ENCODE data around the gene DES.

Gene DES

GRCh38 chr2:219448776-219449341, 30.7 kb downstream of the DES start:
- no peaks in the 10 kb centered on the region for H3K9me3 ChIP-seq (ENCODE audit: low read depth, low read length)
- H3K36me3 ChIP-seq (ENCODE audit: insufficient read depth, low read length), result no peaks in the 10 kb centered on the region
- no peak overlapping the region for H3K9ac ChIP-seq (ENCODE audit: insufficient read length)
- no peak for TF ChIP-seq EZH2 (IDR thresholded peaks at IDR 0.05)
- TF ChIP-seq FOXP2 (optimal IDR thresholded peaks at IDR 0.05; ENCODE audit: control extremely low read depth, extremely low read length, insufficient read depth), result no peak
- TF ChIP-seq POLR2AphosphoS5 (IDR thresholded peaks at IDR 0.05; ENCODE audit: borderline replicate concordance, low read depth, low read length), result no peak
- no peak overlapping the region for H3K27ac ChIP-seq
- H3K4me3 ChIP-seq, result no peak overlapping the region
- no peak for DNase-seq (ENCODE audit: low read depth, low spot score)

GRCh38 chr2:219449609-219450008, 31.4 kb downstream of the DES start:
- H3K27ac ChIP-seq, result no peak overlapping the region
- TF ChIP-seq POLR2AphosphoS5 (IDR thresholded peaks at IDR 0.05; ENCODE audit: borderline replicate concordance, low read depth, low read length), result no peak
- TF ChIP-seq FOXP2 (optimal IDR thresholded peaks at IDR 0.05; ENCODE audit: control extremely low read depth, extremely low read length, insufficient read depth), result no peak
- TF ChIP-seq EZH2 (IDR thresholded peaks at IDR 0.05), result no peak
- no peak for DNase-seq (ENCODE audit: low read depth, low spot score)
- H3K4me3 ChIP-seq, result no peak overlapping the region
- no peaks in the 10 kb centered on the region for H3K9me3 ChIP-seq (ENCODE audit: low read depth, low read length)
- H3K36me3 ChIP-seq (ENCODE audit: insufficient read depth, low read length), result no peaks in the 10 kb centered on the region
- no peak overlapping the region for H3K9ac ChIP-seq (ENCODE audit: insufficient read length)

DNA sequence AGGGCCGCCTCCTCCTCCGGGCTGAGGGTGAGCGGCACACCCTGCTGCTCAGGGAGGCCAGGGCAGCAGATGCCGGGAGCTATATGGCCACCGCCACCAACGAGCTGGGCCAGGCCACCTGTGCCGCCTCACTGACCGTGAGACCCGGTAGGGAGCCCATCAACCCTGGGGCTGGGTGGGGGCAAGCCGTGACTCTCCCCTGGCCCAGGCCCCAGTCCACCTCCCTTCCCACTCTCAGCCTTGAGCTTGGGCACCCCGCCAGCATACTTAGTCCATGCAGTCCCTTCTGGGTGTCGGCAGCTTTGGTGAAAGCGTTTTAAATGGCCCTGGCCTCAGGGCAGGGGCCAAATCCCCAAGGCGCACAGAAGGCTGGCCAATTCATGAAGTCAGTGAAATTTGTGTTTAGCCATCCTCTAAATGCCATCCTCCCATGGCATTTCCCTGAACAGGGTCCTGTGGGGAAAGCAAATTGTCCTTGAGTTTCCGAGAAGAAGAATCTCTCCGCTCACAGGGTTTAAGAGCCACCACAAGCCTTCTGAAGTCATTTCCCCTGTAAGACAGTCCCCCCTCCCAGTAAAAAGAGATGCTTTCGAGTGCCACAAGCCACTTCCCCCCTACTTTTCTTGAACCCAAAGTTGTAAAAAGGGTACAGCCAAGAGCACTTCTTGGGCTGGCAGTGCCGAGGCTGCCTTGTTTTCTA, 33.6 kb downstream of the DES start:
- no peak for TF ChIP-seq POLR2AphosphoS5 (IDR thresholded peaks at IDR 0.05; ENCODE audit: borderline replicate concordance, low read depth, low read length)
- TF ChIP-seq EZH2 (IDR thresholded peaks at IDR 0.05), result no peak
- no peak for TF ChIP-seq FOXP2 (optimal IDR thresholded peaks at IDR 0.05; ENCODE audit: control extremely low read depth, extremely low read length, insufficient read depth)
- Histone ChIP-seq H3K9ac (ENCODE audit: insufficient read length) (no peak overlapping the region), H3K9me3 (ENCODE audit: low read depth, low read length) (no peaks in the 10 kb centered on the region), H3K4me3 (no peak overlapping the region), H3K36me3 (ENCODE audit: insufficient read depth, low read length) (no peaks in the 10 kb centered on the region), H3K27ac (no peak overlapping the region)
- no peak for DNase-seq (ENCODE audit: low read depth, low spot score)

GRCh38 chr2:219452361-219453317, 34.5 kb downstream of the DES start:
- Histone ChIP-seq H3K27ac (no peak overlapping the region), H3K9me3 (ENCODE audit: low read depth, low read length) (no peaks in the 10 kb centered on the region), H3K36me3 (ENCODE audit: insufficient read depth, low read length) (no peaks in the 10 kb centered on the region), H3K9ac (ENCODE audit: insufficient read length) (no peak overlapping the region), H3K4me3 (no peak overlapping the region)
- no peak for TF ChIP-seq POLR2AphosphoS5 (IDR thresholded peaks at IDR 0.05; ENCODE audit: borderline replicate concordance, low read depth, low read length)
- TF ChIP-seq FOXP2 (optimal IDR thresholded peaks at IDR 0.05; ENCODE audit: control extremely low read depth, extremely low read length, insufficient read depth), result no peak
- TF ChIP-seq EZH2 (IDR thresholded peaks at IDR 0.05), result no peak
- DNase-seq (ENCODE audit: low read depth, low spot score), result no peak

DNA sequence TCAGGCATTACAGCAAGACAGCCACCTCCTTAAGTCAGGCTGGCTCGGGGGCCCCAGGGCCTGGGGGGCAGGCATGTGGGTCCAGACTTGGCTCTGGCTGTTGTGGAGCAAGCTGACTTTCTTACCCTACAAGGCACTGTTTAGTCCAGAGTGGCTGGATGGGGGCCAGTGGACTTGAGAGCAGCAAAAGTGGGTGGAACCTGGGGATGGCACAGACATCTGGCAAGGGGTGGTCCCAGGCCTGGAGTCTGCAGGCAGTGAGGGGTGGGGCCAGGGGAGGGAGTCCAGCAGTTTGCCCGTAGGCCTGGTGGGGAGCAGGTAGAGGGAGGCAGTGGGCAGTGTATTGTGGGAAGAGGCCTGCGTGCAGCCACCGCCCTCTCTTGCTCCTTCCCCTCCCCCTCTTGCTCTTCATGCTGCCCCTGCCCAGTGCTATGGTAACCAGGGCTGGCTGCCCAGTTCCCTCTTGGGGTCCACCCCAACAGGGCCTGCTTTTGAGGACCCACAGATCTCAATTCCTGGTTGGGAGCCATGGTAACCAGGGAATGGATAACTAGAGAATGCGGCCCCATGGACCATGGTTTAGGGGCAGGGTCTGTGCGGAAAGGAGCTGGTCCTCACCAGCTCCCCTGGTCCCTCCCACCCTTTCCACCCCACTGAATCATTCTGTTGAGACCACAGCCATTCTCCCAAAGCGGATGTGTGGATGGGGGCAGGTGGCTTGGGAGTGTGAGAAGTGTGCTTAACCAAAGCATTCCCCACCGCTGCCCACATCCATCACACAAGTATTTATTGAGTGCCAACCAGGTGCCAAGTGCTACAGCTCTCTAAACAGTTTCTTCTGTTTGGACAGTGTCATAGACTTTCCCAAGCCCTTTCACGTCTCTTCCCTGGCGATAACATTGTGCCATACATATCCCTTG, 35.8 kb downstream of the DES start:
- no peak overlapping the region for H3K9ac ChIP-seq (ENCODE audit: insufficient read length)
- no peaks in the 10 kb centered on the region for H3K36me3 ChIP-seq (ENCODE audit: insufficient read depth, low read length)
- no peak overlapping the region for H3K4me3 ChIP-seq
- no peaks in the 10 kb centered on the region for H3K9me3 ChIP-seq (ENCODE audit: low read depth, low read length)
- no peak overlapping the region for H3K27ac ChIP-seq
- TF ChIP-seq POLR2AphosphoS5 (IDR thresholded peaks at IDR 0.05; ENCODE audit: borderline replicate concordance, low read depth, low read length), result no peak
- no peak for TF ChIP-seq EZH2 (IDR thresholded peaks at IDR 0.05)
- TF ChIP-seq FOXP2 (optimal IDR thresholded peaks at IDR 0.05; ENCODE audit: control extremely low read depth, extremely low read length, insufficient read depth), result no peak
- DNase-seq (ENCODE audit: low read depth, low spot score), result no peak

DNA sequence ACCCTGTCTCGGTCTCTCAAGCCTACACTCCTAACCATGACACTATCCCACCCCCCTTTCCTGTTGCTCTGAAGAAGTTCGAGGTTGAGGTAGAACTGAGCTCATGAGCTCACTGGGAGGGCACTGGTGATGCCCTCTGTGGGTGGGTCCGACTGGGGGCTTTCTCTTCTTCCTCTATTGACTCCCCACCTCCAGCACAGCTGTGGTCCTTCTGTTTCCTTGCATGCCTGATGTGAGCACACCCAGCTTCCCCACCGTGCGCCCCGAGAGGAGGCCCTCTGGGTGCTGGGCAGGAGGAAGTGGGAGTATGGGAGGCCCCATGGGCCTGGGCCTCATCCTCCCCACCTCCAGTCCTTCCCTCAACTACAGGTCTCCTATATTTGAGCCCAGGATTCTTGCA, 37.4 kb downstream of the DES start:
- no peaks in the 10 kb centered on the region for H3K9me3 ChIP-seq (ENCODE audit: low read depth, low read length)
- no peaks in the 10 kb centered on the region for H3K36me3 ChIP-seq (ENCODE audit: insufficient read depth, low read length)
- H3K27ac ChIP-seq, result no peak overlapping the region
- TF ChIP-seq FOXP2 (optimal IDR thresholded peaks at IDR 0.05; ENCODE audit: control extremely low read depth, extremely low read length, insufficient read depth) (no peak), EZH2 (IDR thresholded peaks at IDR 0.05) (no peak), POLR2AphosphoS5 (IDR thresholded peaks at IDR 0.05; ENCODE audit: borderline replicate concordance, low read depth, low read length) (no peak)
- no peak overlapping the region for H3K4me3 ChIP-seq
- H3K9ac ChIP-seq (ENCODE audit: insufficient read length), result no peak overlapping the region
- no peak for DNase-seq (ENCODE audit: low read depth, low spot score)

- no peak overlapping the region for H3K27ac ChIP-seq
- no peaks in the 10 kb centered on the region for H3K9me3 ChIP-seq (ENCODE audit: low read depth, low read length)
- TF ChIP-seq FOXP2 (optimal IDR thresholded peaks at IDR 0.05; ENCODE audit: control extremely low read depth, extremely low read length, insufficient read depth) (no peak), POLR2AphosphoS5 (IDR thresholded peaks at IDR 0.05; ENCODE audit: borderline replicate concordance, low read depth, low read length) (no peak), EZH2 (IDR thresholded peaks at IDR 0.05) (no peak)
- H3K36me3 ChIP-seq (ENCODE audit: insufficient read depth, low read length), result no peaks in the 10 kb centered on the region
- no peak overlapping the region for H3K9ac ChIP-seq (ENCODE audit: insufficient read length)
- no peak for DNase-seq (ENCODE audit: low read depth, low spot score)
- H3K4me3 ChIP-seq, result no peak overlapping the region
These were observed 39.7 kb downstream of the DES start for GRCh38 chr2:219457784-219458369.
